ENCODE measurements around the gene RPTOR. TPM values are rescaled to one million over a fixed set of nuclear protein-coding genes. Genes with fewer than 3 reads are reported as not detected.
A peak's percentile ranks its signal among the peaks of the same experiment; 100 is the strongest.

Gene RPTOR
- total RNA-seq, 1 donor from 2014 or later: 62.4 TPM

GRCh38 chr17:80592243-80592642 is 47.6 kb downstream of the RPTOR start:
- intact Hi-C loops (cut with micrococcal nuclease): loop anchor here (5.0 kb wide), 1 partner anchor 300 kb away; no protein-coding TSS in a partner anchor
- H3K27ac Mint-ChIP-seq: peak overlapping the region; percentile 10
- no peaks in the 10 kb centered on the region for H3K9me3 Mint-ChIP-seq
- no peaks in the 10 kb centered on the region for H3K36me3 Mint-ChIP-seq (ENCODE audit: low read depth)
- H3K4me1 Mint-ChIP-seq (ENCODE audit: low read depth): peaks cover 49% of the 10 kb centered on the region
- DNase-seq (ENCODE audit: low spot score): no peak
- H3K4me3 Mint-ChIP-seq (ENCODE audit: low read depth): no peak overlapping the region
- H3K27me3 Mint-ChIP-seq (ENCODE audit: low read depth): no peaks in the 10 kb centered on the region

GRCh38 chr17:80593181-80593580 is 48.5 kb downstream of the RPTOR start:
- H3K36me3 Mint-ChIP-seq (ENCODE audit: low read depth): peaks cover 3% of the 10 kb centered on the region
- intact Hi-C loops (cut with micrococcal nuclease): loop anchor here (5.0 kb wide), 1 partner anchor 299 kb away; no protein-coding TSS in a partner anchor
- no peaks in the 10 kb centered on the region for H3K27me3 Mint-ChIP-seq (ENCODE audit: low read depth)
- no peaks in the 10 kb centered on the region for H3K9me3 Mint-ChIP-seq
- H3K4me1 Mint-ChIP-seq (ENCODE audit: low read depth): peaks cover 56% of the 10 kb centered on the region
- no peak for DNase-seq (ENCODE audit: low spot score)
- H3K27ac Mint-ChIP-seq: no peak overlapping the region
- H3K4me3 Mint-ChIP-seq (ENCODE audit: low read depth): no peak overlapping the region

DNA sequence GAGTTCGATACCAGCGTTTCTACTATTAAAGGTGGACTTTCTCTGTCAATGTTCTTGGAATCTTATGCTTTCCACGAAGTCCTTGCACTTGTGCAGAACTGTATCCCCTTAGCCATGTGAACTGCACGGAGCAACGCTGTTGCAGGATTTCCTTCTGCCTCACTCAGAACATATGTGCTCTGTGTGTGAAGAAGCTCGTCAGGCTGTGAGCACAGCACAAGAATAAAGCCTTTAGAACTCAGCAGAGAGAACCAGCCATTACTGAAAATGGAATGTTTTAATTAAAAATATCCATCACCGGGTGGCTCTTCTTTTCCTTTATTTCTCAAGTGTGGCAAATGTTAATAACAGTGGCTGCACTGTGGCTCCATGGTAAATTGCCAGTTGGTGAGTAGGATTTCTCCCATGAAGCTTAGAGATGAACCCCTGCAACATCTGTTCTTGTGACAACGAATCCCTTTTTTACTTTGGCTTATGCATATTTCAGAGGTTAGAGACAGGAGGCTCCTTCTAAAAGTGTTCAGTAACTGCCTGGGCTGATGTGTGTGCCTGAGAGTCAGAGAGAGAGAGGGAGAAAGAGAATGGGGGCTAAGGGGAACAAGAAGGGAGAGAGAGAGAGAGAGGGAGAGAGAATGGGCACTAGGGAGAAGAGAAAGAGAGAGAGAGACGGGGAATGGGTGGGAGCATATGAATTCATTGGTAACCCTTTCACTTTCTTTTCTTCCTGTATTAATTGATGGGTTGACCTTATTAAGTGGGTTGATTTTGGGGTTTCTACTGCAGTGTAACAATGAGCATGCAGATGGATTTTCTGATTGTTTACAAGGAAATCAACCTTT is 50.0 kb downstream of the RPTOR start:
- Mint-ChIP-seq H3K4me1 (ENCODE audit: low read depth) (peaks cover 62% of the 10 kb centered on the region), H3K27ac (peak overlapping the region; percentile 31), H3K4me3 (ENCODE audit: low read depth) (peak overlapping the region; percentile 31), H3K27me3 (ENCODE audit: low read depth) (no peaks in the 10 kb centered on the region), H3K36me3 (ENCODE audit: low read depth) (peaks cover 5% of the 10 kb centered on the region), H3K9me3 (no peaks in the 10 kb centered on the region)
- intact Hi-C loops (cut with micrococcal nuclease): loop anchor here (5.0 kb wide), 1 partner anchor 298 kb away; no protein-coding TSS in a partner anchor
- no peak for DNase-seq (ENCODE audit: low spot score)

DNA sequence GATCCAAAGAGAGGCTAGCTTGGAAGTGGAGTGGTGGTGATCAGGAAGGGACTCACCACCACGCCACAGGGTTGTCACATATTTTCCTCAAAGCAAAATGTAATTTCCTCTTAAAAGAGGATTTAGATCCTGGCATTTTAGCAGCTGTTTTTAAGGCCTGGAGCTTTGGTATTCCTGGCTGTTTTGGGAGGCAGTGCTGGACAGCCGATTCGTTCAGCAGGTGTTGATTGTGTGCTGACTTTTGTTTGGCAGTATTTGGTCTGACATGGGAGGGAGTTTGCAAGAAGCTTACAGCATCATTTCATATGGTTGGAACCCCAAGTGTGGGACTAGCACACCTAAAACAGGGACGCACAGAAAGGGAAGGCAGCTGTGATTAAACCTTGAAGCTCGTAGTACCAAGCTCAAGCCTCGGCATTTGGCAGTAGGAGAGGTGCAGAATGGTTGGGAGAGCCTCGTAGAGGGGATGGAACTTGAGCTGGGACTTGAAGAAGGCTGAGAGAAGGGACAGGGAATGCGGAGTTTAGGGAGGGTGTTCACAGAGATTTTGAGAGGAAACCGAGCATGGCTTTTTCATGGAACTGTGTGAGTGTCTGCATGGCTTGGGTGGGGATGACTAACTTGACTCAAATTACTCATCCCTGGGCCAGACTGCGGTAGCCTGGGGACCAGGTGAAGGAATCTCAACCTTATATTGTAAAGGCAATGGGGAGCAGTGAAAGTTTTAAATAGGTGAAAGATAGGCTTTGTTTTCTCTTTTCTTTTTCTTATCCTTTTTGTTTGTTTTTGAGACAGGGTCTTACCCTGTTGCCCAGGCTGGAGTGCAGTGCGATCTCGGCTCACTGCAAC is 52.3 kb downstream of the RPTOR start:
- intact Hi-C loops (cut with micrococcal nuclease): loop anchor here (1.0 kb wide), 1 partner anchor 8 kb away; no protein-coding TSS in a partner anchor
- H3K27ac Mint-ChIP-seq: peak overlapping the region; percentile 2
- no peak for DNase-seq (ENCODE audit: low spot score)
- H3K9me3 Mint-ChIP-seq: no peaks in the 10 kb centered on the region
- peaks cover 13% of the 10 kb centered on the region for H3K36me3 Mint-ChIP-seq (ENCODE audit: low read depth)
- H3K4me3 Mint-ChIP-seq (ENCODE audit: low read depth): no peak overlapping the region
- peaks cover 50% of the 10 kb centered on the region for H3K4me1 Mint-ChIP-seq (ENCODE audit: low read depth)
- no peaks in the 10 kb centered on the region for H3K27me3 Mint-ChIP-seq (ENCODE audit: low read depth)

DNA sequence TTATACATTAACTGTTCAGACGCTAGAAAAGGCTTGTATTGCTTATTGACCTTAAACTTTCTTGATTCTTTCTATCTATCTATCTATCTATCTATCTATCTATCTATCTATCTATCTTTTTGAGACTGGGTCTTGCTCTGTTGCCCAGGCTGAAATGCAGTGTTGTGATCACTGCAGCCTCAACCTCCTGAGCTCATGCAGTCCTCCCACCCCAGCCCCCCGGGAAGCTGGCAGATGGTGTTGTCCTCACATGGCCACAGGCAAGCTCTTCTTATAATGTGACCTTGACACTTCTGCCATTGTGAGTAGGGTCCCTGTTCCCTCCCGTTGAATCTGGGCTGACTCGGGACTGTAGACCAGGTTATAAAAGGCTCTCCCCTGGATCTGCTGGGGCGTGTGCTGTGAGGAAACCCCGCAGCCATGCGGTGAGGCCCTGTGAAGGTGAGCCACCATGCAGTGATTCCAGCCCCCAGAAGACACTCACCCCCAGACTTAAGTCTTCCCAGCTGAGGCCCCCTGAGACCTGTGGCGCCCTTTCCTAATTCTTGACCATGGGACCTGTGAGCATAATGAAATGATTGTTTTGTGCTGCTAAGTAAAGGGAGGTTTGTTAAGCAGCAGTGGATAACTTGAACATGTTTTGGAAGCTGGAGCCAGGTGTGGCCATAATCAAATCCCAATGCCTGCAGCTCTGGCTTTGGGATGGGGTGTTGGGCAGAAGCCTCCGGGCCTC is 54.3 kb downstream of the RPTOR start:
- H3K9me3 Mint-ChIP-seq: no peaks in the 10 kb centered on the region
- H3K27ac Mint-ChIP-seq: peak overlapping the region; percentile 33
- no peak for DNase-seq (ENCODE audit: low spot score)
- peaks cover 26% of the 10 kb centered on the region for H3K36me3 Mint-ChIP-seq (ENCODE audit: low read depth)
- intact Hi-C loops (cut with micrococcal nuclease): no loop called here
- H3K27me3 Mint-ChIP-seq (ENCODE audit: low read depth): no peaks in the 10 kb centered on the region
- H3K4me3 Mint-ChIP-seq (ENCODE audit: low read depth): no peak overlapping the region
- H3K4me1 Mint-ChIP-seq (ENCODE audit: low read depth): peaks cover 57% of the 10 kb centered on the region

DNA sequence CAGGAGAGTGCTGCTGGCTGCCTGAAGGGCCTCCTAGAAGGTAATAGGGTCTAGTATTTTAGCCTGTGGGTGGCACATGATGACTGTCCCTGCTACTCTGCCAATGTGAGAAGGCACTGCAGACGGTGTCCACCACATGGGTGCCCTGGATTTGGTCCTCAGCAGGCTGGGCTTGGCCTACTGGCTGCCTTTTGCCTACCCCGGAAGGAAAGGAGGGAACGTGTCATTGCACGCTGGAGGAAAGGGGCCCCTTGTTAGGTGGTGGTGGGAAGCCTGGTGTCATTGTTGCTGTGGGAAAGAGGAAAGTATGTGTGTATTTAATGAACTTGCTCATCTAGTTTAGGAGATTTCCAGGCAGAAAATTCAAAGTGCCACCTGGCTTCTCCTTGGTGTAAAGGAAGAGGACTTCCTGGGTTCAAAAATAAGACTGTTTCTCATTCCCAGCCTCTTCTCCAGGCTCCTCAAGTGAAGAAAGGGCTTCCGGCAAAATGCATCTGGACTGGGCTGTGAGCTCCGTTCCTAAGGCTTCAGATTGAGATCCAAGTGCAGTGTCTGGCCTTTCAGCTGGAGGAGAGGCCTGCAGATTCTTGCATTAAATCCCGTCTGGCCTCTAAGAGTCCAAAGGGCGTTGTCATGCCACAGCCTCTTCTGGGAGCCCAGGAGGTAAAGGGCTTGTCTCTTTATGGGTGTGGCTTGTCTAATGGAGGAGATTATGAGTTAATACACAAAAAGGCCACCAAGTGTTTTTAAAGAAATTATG is 55.1 kb downstream of the RPTOR start:
- DNase-seq (ENCODE audit: low spot score): no peak
- Mint-ChIP-seq H3K4me1 (ENCODE audit: low read depth) (peaks cover 61% of the 10 kb centered on the region), H3K9me3 (no peaks in the 10 kb centered on the region), H3K27me3 (ENCODE audit: low read depth) (no peaks in the 10 kb centered on the region), H3K27ac (peak overlapping the region; percentile 30), H3K36me3 (ENCODE audit: low read depth) (peaks cover 33% of the 10 kb centered on the region), H3K4me3 (ENCODE audit: low read depth) (no peak overlapping the region)
- intact Hi-C loops (cut with micrococcal nuclease): no loop called here

- no peak for DNase-seq (ENCODE audit: low spot score)
- no peaks in the 10 kb centered on the region for H3K9me3 Mint-ChIP-seq
- H3K27me3 Mint-ChIP-seq (ENCODE audit: low read depth): no peaks in the 10 kb centered on the region
- no peak overlapping the region for H3K27ac Mint-ChIP-seq
- peaks cover 33% of the 10 kb centered on the region for H3K36me3 Mint-ChIP-seq (ENCODE audit: low read depth)
- no peak overlapping the region for H3K4me3 Mint-ChIP-seq (ENCODE audit: low read depth)
- H3K4me1 Mint-ChIP-seq (ENCODE audit: low read depth): peaks cover 69% of the 10 kb centered on the region
- intact Hi-C loops (cut with micrococcal nuclease): no loop called here
These were observed 56.5 kb downstream of the RPTOR start for GRCh38 chr17:80601146-80601545.

- intact Hi-C loops (cut with micrococcal nuclease): no loop called here
- no peak overlapping the region for H3K4me3 Mint-ChIP-seq (ENCODE audit: low read depth)
- H3K27ac Mint-ChIP-seq: no peak overlapping the region
- H3K9me3 Mint-ChIP-seq: no peaks in the 10 kb centered on the region
- DNase-seq (ENCODE audit: low spot score): no peak
- peaks cover 33% of the 10 kb centered on the region for H3K36me3 Mint-ChIP-seq (ENCODE audit: low read depth)
- H3K27me3 Mint-ChIP-seq (ENCODE audit: low read depth): no peaks in the 10 kb centered on the region
- peaks cover 56% of the 10 kb centered on the region for H3K4me1 Mint-ChIP-seq (ENCODE audit: low read depth)
These were observed 58.8 kb downstream of the RPTOR start for GRCh38 chr17:80603396-80603795.

DNA sequence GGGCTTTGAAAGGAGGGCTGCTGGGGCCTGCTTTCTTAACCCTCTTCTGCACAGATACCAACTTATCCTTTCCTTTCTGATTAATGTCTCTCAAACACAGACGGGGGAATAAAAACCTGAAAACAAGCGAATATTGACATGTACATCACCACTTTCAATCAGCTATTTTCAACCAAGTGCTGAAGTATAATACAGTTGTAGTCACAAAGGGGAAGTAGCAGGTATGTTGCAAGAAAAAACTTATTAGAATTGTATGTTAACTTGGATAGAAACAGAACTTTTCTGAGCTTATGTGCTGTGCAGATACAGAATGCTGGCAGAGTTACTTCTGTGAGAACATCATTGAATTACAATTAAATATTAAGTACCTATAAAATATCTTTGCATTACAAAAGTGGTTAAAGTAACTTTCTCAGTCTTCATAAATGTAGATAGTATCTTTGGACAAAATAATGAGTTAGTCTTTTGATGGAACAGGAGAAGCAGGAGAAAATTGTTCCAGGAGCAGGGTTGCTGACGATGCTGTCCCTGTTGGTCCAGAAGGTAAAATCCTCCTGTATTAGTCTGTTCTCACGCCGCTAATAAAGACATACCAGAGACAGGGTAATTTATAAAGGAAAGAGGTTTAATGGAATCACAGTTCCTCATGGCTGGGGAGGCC is 59.5 kb downstream of the RPTOR start:
- H3K9me3 Mint-ChIP-seq: no peaks in the 10 kb centered on the region
- no peak for DNase-seq (ENCODE audit: low spot score)
- H3K36me3 Mint-ChIP-seq (ENCODE audit: low read depth): peaks cover 31% of the 10 kb centered on the region
- H3K4me3 Mint-ChIP-seq (ENCODE audit: low read depth): no peak overlapping the region
- intact Hi-C loops (cut with micrococcal nuclease): loop anchor here (2.0 kb wide), 3 partner anchors 45 to 157 kb away; no protein-coding TSS in a partner anchor
- peak overlapping the region; percentile 74 for H3K27ac Mint-ChIP-seq
- no peaks in the 10 kb centered on the region for H3K27me3 Mint-ChIP-seq (ENCODE audit: low read depth)
- peaks cover 58% of the 10 kb centered on the region for H3K4me1 Mint-ChIP-seq (ENCODE audit: low read depth)

GRCh38 chr17:80604670-80605010 is 60.0 kb downstream of the RPTOR start:
- Mint-ChIP-seq H3K9me3 (no peaks in the 10 kb centered on the region), H3K27me3 (ENCODE audit: low read depth) (no peaks in the 10 kb centered on the region), H3K4me1 (ENCODE audit: low read depth) (peaks cover 57% of the 10 kb centered on the region), H3K4me3 (ENCODE audit: low read depth) (no peak overlapping the region), H3K27ac (peak overlapping the region; percentile 74), H3K36me3 (ENCODE audit: low read depth) (peaks cover 31% of the 10 kb centered on the region)
- intact Hi-C loops (cut with micrococcal nuclease): loop anchor here (1.0 to 5.0 kb wide), 5 partner anchors 7 to 288 kb away; no protein-coding TSS in a partner anchor
- DNase-seq (ENCODE audit: low spot score): no peak

DNA sequence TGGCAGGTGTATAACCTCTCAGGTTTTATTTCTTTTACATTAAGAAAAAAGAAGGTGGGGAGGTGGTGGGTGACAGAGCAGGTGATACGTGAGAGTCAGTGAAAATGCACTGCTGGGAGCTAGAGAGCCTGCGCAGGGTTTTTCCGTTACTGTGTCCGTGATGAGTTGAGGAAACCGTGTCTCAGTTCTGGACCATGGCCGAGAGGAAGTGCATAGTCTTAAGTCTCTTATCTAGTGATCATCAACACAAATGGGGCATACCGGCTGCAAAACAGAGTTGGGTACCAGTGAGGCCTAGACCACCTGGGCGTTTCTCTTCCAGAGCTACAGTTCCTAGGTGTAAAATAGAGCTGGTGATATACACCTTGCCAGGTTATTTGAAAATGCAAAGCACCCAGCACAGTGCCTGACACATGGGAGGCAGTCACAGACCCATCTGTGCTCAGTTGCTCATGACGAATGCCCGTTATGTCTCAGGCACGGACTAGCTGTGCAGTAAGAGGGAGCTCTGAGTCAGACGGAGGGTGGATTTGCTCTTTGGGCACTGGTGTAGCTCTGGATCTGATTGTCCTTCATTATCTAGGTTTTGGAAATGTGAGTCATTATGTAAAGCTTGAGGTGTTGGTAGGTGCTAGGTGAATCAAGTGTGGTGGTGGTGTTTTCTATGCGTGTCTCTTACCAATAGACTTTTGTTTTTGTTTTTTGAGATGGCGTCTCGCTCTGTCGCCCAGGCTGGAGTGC is 60.9 kb downstream of the RPTOR start:
- peak; percentile 39 for DNase-seq (ENCODE audit: low spot score)
- Mint-ChIP-seq H3K9me3 (no peaks in the 10 kb centered on the region), H3K36me3 (ENCODE audit: low read depth) (peaks cover 24% of the 10 kb centered on the region), H3K4me1 (ENCODE audit: low read depth) (peaks cover 57% of the 10 kb centered on the region), H3K27me3 (ENCODE audit: low read depth) (no peaks in the 10 kb centered on the region), H3K4me3 (ENCODE audit: low read depth) (no peak overlapping the region), H3K27ac (peak overlapping the region; percentile 74)
- intact Hi-C loops (cut with micrococcal nuclease): loop anchor here (1.0 to 5.0 kb wide), 5 partner anchors 8 to 287 kb away; no protein-coding TSS in a partner anchor
